GM12872 (cell line): Measurements from ENCODE around the gene MADD.

Source experiments
- CTCF ChIP-seq: IDR thresholded peaks from 3 replicates; pipeline ENCODE4 v1.5.1; 2011; ENCODE audit warnings: low read depth, mild to moderate bottlenecking, low read length, moderate library complexity; ENCODE audit not compliant: insufficient read depth

The MADD gene

GRCh38 chr11:47358731-47359051 is 88.8 kb downstream of the MADD start:
- no peak for TF ChIP-seq CTCF

- TF ChIP-seq CTCF: no peak
Measured at GRCh38 chr11:47359162-47359561, 89.2 kb downstream of the MADD start.

- TF ChIP-seq CTCF: no peak
Measured at GRCh38 chr11:47359586-47359985, 89.7 kb downstream of the MADD start.

GRCh38 chr11:47360341-47360740 is 90.4 kb downstream of the MADD start:
- TF ChIP-seq CTCF: no peak

- TF ChIP-seq CTCF: no peak
Measured at GRCh38 chr11:47361419-47361818, 91.5 kb downstream of the MADD start.

- TF ChIP-seq CTCF: no peak
Measured at GRCh38 chr11:47366020-47366490, 96.1 kb downstream of the MADD start.

- TF ChIP-seq CTCF: no peak
Measured at GRCh38 chr11:47369676-47370075, 99.7 kb downstream of the MADD start.

- TF ChIP-seq CTCF: no peak
Measured at GRCh38 chr11:47372422-47372821, 102.5 kb downstream of the MADD start.
